ENCODE data around the gene SNX10.
"Not testable (repeated sequence)": the region's sequence is repeated elsewhere in the genome, so short reads cannot be mapped to it uniquely, and the experiment has no call there.

DNA sequence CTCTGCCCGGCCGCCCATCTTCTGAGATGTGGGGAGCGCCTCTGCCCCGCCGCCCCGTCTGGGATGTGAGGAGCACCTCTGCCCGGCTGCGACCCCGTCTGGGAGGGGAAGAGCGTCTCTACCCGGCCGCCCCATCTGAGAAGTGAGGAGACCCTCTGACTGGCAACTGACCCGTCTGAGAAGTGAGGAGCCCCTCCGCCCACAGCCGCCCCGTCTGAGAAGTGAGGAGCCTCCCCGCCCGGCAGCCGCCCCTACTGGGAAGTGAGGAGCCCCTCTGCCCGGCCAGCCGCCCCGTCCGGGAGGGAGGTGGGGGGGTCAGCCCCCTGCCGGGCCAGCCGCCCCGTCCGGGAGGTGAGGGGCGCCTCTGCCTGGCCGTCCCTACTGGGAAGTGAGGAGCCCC is 29.8 kb upstream of the SNX10 start:
- not testable (repeated sequence) for TF ChIP-seq POLR2A (IDR thresholded peaks at IDR 0.05; ENCODE audit: control extremely low read depth in 1 of 2, low read depth in 2 of 2, low read length in 2 of 2); TAF1 (IDR thresholded peaks at IDR 0.05; ENCODE audit: low read depth, low read length)
- TF ChIP-seq, protein P1, sequence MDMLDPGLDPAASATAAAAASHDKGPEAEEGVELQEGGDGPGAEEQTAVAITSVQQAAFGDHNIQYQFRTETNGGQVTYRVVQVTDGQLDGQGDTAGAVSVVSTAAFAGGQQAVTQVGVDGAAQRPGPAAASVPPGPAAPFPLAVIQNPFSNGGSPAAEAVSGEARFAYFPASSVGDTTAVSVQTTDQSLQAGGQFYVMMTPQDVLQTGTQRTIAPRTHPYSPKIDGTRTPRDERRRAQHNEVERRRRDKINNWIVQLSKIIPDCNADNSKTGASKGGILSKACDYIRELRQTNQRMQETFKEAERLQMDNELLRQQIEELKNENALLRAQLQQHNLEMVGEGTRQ (IDR thresholded peaks at IDR 0.05; ENCODE audit: low read length): not testable (repeated sequence)

Data from H1 (cell line).